Hepatocyte (in vitro differentiated cells): ENCODE data around the gene RPS21.

Experiments used
- CTCF ChIP-seq: fragments of 200-600 bp; sonication (generic); IDR thresholded peaks from 2 replicates; pipeline ENCODE4 v1.5.1; 2016; ENCODE audit warnings: antibody characterized with exemption, mild to moderate bottlenecking; ENCODE audit not compliant: poor library complexity
- EZH2 ChIP-seq: fragments of 200-600 bp; sonication (generic); IDR thresholded peaks from 2 replicates; pipeline ENCODE4 v1.6.1; 2016; ENCODE audit warnings: antibody characterized with exemption, mild to moderate bottlenecking, borderline replicate concordance

DNA sequence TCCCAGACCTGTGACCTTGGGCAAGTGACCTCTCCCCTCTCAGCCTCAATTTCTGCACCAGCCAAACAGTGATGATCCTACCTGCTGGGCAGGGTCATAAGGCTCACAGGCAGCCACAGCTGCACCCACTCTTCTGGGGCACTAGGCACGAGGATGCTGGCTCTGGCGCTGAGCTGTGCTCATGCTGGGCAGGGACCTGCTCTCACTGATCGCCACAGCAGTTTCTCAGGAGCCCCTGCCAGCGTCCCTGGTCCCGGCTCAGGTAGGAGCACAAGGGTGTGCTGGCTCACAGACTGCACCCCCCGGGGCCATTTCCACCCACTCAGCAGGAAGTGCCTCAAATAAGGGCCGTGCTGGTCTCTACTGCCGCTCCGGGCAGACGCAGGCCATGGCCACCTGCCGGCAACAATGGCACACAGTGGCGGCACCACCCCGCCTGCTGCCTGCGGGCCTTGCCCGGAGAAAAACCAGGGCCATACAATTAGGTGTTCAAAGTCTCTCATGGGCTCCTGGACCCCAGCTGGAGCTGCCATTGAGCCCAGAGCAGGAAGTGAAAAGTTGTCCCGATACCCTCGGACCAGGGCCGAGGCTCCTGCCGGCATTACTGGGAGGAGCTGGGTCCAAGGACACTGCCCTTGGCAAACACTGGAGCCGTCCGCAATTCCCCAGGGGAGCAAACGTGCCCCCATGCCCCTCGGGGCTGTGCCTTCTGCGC, 24.7 kb downstream of the RPS21 start:
- TF ChIP-seq CTCF, result no peak
- TF ChIP-seq EZH2, result no peak
